GM19438 (cell line): Measurements from ENCODE around the gene AHCY.
"Not testable (repeated sequence)": the region's sequence is repeated elsewhere in the genome, so short reads cannot be mapped to it uniquely, and the experiment has no call there.

Experiments used
- ATAC-seq: cut with Tn5 transposase; IDR thresholded peaks from one replicate; pipeline ENCODE4 v1.9.1; 2021; ENCODE audit warnings: low read depth; ENCODE audit not compliant: unreplicated experiment

AHCY gene

GRCh38 chr20:34328207-34328606 is 25.1 kb upstream of the AHCY start:
- ATAC-seq = not testable (repeated sequence)

- ATAC-seq = no peak
These were observed 21.4 kb upstream of the AHCY start for GRCh38 chr20:34324541-34324940.

GRCh38 chr20:34322267-34323105 is 19.3 kb upstream of the AHCY start:
- ATAC-seq = no peak

DNA sequence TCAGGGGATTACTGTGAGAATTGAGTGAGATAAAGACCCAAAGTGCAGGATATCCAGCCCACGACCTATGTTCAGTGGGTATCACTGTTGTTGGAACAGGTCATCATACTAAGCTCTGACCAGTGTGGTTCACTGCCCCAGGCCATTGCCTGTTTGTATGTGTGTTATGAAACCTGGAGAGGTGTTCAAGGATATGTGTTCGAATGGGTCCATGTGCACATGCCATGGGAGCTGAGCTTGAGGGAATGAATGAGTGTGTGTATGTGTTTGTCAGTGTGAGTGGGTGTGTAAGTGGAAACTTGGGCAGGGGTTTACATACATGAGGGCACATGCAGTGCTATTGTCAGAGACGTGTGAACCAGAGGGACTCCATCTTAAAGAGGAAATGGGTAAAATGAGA is 17.7 kb upstream of the AHCY start:
- ATAC-seq = no peak

DNA sequence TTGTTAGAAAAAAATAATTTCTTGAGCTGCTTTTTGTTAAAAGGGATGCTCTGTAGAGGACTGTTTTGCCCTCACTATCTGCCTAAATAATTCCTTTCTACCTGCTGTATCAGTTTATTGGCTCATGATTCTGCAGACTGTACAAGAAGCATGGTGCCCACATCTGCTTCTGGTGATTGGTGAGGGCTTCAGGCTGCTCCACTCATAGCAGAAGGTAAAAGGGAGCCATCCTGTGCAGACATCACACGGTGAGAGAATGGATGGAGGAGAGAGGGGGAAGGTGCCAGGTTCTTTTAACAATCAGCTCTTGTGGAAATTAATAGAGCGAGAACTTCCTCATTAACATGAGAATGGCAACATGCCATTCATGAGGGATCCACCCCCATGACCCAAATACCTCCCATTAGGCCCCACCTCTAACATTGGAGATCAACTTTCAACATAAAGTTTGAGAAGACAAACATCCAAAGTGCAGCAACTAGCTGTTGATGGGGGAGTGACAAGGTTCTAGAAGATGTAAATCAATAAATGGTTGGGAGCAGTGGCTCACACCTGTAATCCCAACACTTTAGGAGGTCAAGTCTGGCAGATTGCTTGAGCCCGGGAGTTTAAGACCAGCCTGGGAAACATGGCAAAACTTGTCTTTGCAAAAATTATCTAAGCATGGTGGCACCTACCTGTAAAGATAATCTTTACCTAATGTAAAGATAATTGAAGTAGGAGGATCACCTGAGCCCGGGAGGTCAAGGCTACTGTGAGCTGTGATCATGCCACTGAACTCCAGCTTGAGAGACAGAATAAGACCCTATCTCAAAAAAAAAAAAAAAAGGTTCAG is 15.7 kb upstream of the AHCY start:
- ATAC-seq = no peak

- ATAC-seq = no peak
These were observed 13.2 kb upstream of the AHCY start for GRCh38 chr20:34316196-34316814.

GRCh38 chr20:34315236-34315635 is 12.1 kb upstream of the AHCY start:
- ATAC-seq = no peak

GRCh38 chr20:34312544-34313217 is 9.5 kb upstream of the AHCY start:
- peak; percentile 80 for ATAC-seq

GRCh38 chr20:34312024-34312460 is 8.9 kb upstream of the AHCY start:
- no peak for ATAC-seq

GRCh38 chr20:34311118-34312023 is 8.2 kb upstream of the AHCY start:
- ATAC-seq = no peak

- no peak for ATAC-seq
These were observed 7.4 kb upstream of the AHCY start for GRCh38 chr20:34310481-34311117.

- no peak for ATAC-seq
These were observed 6.5 kb upstream of the AHCY start for GRCh38 chr20:34309691-34310090.

DNA sequence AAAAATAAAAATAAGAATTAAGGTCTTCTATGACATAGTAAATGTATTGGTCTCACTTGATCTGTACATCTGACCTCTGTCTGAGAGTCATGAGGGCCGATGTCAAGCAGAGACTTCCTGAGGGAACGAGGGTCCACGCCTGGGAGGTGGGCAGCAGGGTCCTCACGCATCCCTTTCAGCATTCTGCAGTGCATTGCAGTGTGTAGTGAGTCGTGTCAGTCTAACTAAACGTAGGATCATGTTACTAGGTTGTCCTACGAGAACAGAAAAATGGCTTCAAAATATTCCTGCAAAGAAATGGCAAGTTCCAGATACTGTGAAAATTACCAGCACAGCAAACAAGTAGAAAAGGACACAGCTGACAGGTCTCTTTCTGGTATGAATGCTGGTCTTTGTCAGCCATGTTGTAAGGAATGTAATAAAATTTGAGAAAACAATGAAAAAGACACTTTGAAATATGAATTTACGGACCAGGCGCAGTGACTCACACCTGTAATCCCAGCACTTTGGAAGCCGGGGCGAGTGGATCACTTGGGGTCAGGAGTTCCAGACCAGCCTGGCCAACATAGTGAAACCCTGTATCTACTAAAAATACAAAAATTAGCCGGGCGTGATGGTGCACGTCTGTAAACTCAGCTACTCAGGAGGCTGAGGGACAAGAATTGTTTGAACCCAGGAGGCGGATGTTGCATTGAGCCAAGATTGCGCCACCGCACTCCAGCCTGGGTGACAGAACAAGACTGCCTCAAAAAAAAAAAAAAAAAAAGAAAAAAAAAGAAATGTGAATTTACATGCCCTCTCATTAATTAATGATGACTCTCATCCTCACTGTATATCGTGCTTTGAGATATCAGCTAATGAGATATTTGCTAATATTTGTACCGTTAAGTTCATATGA is 2.4 kb upstream of the AHCY start:
- no peak for ATAC-seq

- ATAC-seq = no peak
These were observed 838 bp downstream of the AHCY start for GRCh38 chr20:34302312-34302722.

GRCh38 chr20:34301587-34302311 is 1.4 kb downstream of the AHCY start:
- ATAC-seq = no peak

DNA sequence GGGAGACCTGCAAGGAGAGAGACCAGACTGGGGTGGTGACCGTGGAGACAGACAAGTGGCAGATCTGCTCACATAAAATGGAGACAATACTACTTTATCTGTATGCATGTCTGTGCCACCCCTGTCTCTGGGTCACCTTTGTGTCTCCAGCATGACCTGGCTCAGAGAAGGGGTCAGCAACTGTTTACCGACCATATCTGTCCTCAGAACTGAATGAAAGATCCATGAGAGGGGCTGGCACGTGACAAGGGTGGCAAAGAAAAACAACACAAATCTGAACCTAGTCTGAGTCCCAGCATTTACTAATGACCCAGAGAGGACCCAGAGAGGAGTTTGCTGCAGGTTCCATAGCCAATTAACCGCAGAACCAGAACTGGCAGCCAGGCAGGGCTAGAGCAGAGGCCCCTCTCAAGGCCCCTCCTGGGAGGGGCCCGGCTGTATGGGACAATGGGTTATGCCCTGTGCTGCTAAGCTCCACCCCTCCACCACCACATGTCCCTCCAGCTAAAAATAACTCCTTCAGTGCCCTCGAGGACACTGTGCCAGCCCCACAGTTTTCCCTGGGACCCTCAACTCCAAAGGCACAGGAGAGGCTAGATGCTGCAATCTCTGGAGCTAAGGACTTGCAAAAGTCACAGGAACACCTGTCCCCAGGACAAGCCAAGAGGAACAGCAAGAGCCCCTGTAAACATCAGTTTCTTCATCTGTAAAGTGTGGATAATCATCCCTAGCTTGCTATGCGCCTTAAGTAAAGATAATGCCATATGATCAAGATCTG is 2.2 kb downstream of the AHCY start:
- no peak for ATAC-seq
